ENCODE data around the gene KSR2.

Gene KSR2

DNA sequence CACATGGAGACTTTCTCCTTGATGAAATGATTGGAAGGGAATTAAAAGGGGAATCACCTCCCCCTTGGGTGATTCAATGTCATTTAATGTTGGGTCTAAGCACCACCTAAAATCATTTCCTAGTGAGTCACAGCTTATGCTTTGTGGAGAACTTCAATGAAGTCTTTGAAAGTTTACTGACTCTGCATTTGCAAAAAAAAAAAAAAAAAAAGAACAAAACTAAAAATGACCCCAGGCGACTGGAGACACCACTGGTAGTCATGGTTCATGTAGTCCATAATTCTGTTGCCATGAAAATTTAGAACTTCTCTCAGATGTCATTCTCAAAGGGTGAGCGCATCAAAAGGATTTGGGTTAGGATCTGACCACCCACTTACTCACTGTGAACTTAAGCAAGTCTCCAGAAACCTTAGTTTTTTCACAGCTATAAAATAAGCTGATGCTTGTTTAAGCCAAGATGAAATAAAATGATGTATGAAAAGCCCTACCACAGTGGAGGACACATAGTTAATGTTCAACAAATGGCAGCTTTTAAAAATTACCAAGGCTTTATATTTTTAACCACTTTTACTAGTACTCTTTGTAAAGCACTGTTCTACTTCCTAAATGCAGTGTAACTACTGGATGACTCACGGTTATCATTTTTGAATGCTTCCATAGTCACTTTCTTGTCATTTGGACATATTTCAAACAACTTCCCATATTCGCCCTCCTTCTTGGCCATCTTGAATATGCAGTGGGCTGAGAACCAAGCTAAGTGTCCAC is 18.1 kb upstream of the KSR2 start:
- no peaks in the 10 kb centered on the region for H3K36me3 ChIP-seq (ENCODE audit: control insufficient read depth in 1 of 2, insufficient read depth in 2 of 2, low read length in 2 of 2)
- no peaks in the 10 kb centered on the region for H3K27me3 ChIP-seq (ENCODE audit: insufficient read depth, low read length)
- DNase-seq, result no peak
- no peak overlapping the region for H2AK5ac ChIP-seq (ENCODE audit: low read length)
- H3K23ac ChIP-seq (ENCODE audit: low read length), result no peak overlapping the region
- no peak overlapping the region for H3K18ac ChIP-seq (ENCODE audit: low read length)
- no peak overlapping the region for H3K14ac ChIP-seq (ENCODE audit: low read length)
- H3K79me2 ChIP-seq (ENCODE audit: control insufficient read depth, insufficient read depth, low read length, poor library complexity), result no peaks in the 10 kb centered on the region
- no peak overlapping the region for H3K4me3 ChIP-seq (ENCODE audit: low read depth, low read length)
- no peak overlapping the region for H4K8ac ChIP-seq (ENCODE audit: low read depth, low read length)
- no peaks in the 10 kb centered on the region for H3K4me1 ChIP-seq (ENCODE audit: control insufficient read depth in 1 of 2, insufficient read depth in 2 of 2, low read length in 2 of 2)
- H4K12ac ChIP-seq (ENCODE audit: low read depth, low read length), result no peak overlapping the region
- H3K27ac ChIP-seq (ENCODE audit: low read depth, low read length), result no peak overlapping the region
- no peak overlapping the region for H3K9ac ChIP-seq (ENCODE audit: low read length)
- H3K79me1 ChIP-seq (ENCODE audit: low read length), result no peaks in the 10 kb centered on the region
- H4K91ac ChIP-seq (ENCODE audit: low read depth, low read length), result no peak overlapping the region
- H2AFZ ChIP-seq (ENCODE audit: insufficient read depth, low read length, poor library complexity), result no peak overlapping the region
- no peak overlapping the region for H3K4ac ChIP-seq (ENCODE audit: low read depth, low read length)
- no peak overlapping the region for H2BK120ac ChIP-seq (ENCODE audit: insufficient read depth, low read length, poor library complexity)
- H3K9me3 ChIP-seq (ENCODE audit: insufficient read depth, low read depth, low read length), result no peaks in the 10 kb centered on the region
- H2BK5ac ChIP-seq (ENCODE audit: low read depth, low read length, poor library complexity), result no peak overlapping the region
- no peak overlapping the region for H3K4me2 ChIP-seq (ENCODE audit: low read length)
- WGBS (ENCODE audit: extremely low coverage, insufficient coverage, insufficient read length), result no CpG with 5 or more reads among the region's 4 CpGs
- no peak overlapping the region for H2BK12ac ChIP-seq (ENCODE audit: low read length)

DNA sequence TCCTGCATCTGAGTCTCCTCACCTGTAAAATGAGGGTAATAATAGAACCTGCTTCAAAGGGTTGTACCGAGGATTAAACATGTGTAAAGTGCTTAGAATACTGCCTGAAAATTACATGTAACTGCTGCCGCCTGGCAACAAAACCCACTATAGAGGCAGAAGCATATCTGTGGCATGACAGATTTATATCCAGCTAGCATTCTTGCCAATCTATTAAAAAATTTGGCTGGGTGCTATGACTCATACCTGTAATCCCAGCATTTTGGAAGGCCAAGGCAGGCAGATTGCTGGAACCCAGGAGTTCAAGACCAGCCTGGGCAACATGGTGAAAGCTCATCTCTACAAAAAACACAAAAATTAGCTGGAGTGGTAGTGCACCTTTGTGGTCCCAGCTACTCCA is 16.4 kb upstream of the KSR2 start:
- no CpG with 5 or more reads among the region's 2 CpGs for WGBS (ENCODE audit: extremely low coverage, insufficient coverage, insufficient read length)
- Histone ChIP-seq H3K4ac (ENCODE audit: low read depth, low read length) (no peak overlapping the region), H3K4me1 (ENCODE audit: control insufficient read depth in 1 of 2, insufficient read depth in 2 of 2, low read length in 2 of 2) (no peaks in the 10 kb centered on the region), H3K27me3 (ENCODE audit: insufficient read depth, low read length) (no peaks in the 10 kb centered on the region), H4K91ac (ENCODE audit: low read depth, low read length) (no peak overlapping the region), H3K79me1 (ENCODE audit: low read length) (no peaks in the 10 kb centered on the region), H3K23ac (ENCODE audit: low read length) (no peak overlapping the region), H4K12ac (ENCODE audit: low read depth, low read length) (no peak overlapping the region), H3K9ac (ENCODE audit: low read length) (no peak overlapping the region), H2BK120ac (ENCODE audit: insufficient read depth, low read length, poor library complexity) (no peak overlapping the region), H2AFZ (ENCODE audit: insufficient read depth, low read length, poor library complexity) (no peak overlapping the region), H3K4me3 (ENCODE audit: low read depth, low read length) (no peak overlapping the region), H3K4me2 (ENCODE audit: low read length) (no peak overlapping the region), H3K36me3 (ENCODE audit: control insufficient read depth in 1 of 2, insufficient read depth in 2 of 2, low read length in 2 of 2) (no peaks in the 10 kb centered on the region), H3K14ac (ENCODE audit: low read length) (no peak overlapping the region), H4K8ac (ENCODE audit: low read depth, low read length) (no peak overlapping the region), H2BK5ac (ENCODE audit: low read depth, low read length, poor library complexity) (no peak overlapping the region), H3K27ac (ENCODE audit: low read depth, low read length) (no peak overlapping the region), H3K9me3 (ENCODE audit: insufficient read depth, low read depth, low read length) (no peaks in the 10 kb centered on the region), H2AK5ac (ENCODE audit: low read length) (no peak overlapping the region), H2BK12ac (ENCODE audit: low read length) (no peak overlapping the region), H3K79me2 (ENCODE audit: control insufficient read depth, insufficient read depth, low read length, poor library complexity) (no peaks in the 10 kb centered on the region), H3K18ac (ENCODE audit: low read length) (no peak overlapping the region)
- DNase-seq, result no peak

DNA sequence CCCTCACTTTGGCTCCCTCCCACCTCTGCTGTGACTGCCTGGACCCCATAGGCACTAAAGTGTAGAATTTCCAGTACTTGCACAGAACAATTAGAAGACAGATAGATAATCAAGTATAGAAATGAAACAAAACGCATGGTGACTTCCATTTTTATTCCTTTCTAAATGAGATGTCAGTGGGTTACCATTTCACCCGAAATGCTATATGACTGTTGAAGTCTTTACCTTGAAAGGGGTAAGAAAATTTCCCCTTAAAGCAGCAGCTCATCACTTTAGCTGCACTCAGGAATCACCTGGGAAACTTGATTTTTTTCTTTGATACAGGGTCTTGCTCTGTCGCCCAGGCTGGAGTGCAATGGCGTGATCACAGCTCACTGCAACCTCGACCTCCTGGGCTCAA is 12.5 kb upstream of the KSR2 start:
- no peak overlapping the region for H3K9ac ChIP-seq (ENCODE audit: low read length)
- no peak overlapping the region for H2AK5ac ChIP-seq (ENCODE audit: low read length)
- H3K14ac ChIP-seq (ENCODE audit: low read length), result no peak overlapping the region
- no peak overlapping the region for H3K18ac ChIP-seq (ENCODE audit: low read length)
- no CpG with 5 or more reads among the region's 5 CpGs for WGBS (ENCODE audit: extremely low coverage, insufficient coverage, insufficient read length)
- no peak overlapping the region for H4K91ac ChIP-seq (ENCODE audit: low read depth, low read length)
- no peak overlapping the region for H3K4me3 ChIP-seq (ENCODE audit: low read depth, low read length)
- no peak overlapping the region for H3K23ac ChIP-seq (ENCODE audit: low read length)
- no peaks in the 10 kb centered on the region for H3K79me1 ChIP-seq (ENCODE audit: low read length)
- H4K12ac ChIP-seq (ENCODE audit: low read depth, low read length), result no peak overlapping the region
- no peak overlapping the region for H3K4ac ChIP-seq (ENCODE audit: low read depth, low read length)
- H2AFZ ChIP-seq (ENCODE audit: insufficient read depth, low read length, poor library complexity), result no peak overlapping the region
- no peak for DNase-seq
- H3K36me3 ChIP-seq (ENCODE audit: control insufficient read depth in 1 of 2, insufficient read depth in 2 of 2, low read length in 2 of 2), result no peaks in the 10 kb centered on the region
- no peak overlapping the region for H2BK5ac ChIP-seq (ENCODE audit: low read depth, low read length, poor library complexity)
- H2BK12ac ChIP-seq (ENCODE audit: low read length), result no peak overlapping the region
- no peak overlapping the region for H3K27ac ChIP-seq (ENCODE audit: low read depth, low read length)
- H2BK120ac ChIP-seq (ENCODE audit: insufficient read depth, low read length, poor library complexity), result no peak overlapping the region
- peaks cover 2% of the 10 kb centered on the region for H3K9me3 ChIP-seq (ENCODE audit: insufficient read depth, low read depth, low read length)
- no peak overlapping the region for H3K4me2 ChIP-seq (ENCODE audit: low read length)
- no peak overlapping the region for H4K8ac ChIP-seq (ENCODE audit: low read depth, low read length)
- H3K4me1 ChIP-seq (ENCODE audit: control insufficient read depth in 1 of 2, insufficient read depth in 2 of 2, low read length in 2 of 2), result no peaks in the 10 kb centered on the region
- H3K79me2 ChIP-seq (ENCODE audit: control insufficient read depth, insufficient read depth, low read length, poor library complexity), result no peaks in the 10 kb centered on the region
- no peaks in the 10 kb centered on the region for H3K27me3 ChIP-seq (ENCODE audit: insufficient read depth, low read length)

DNA sequence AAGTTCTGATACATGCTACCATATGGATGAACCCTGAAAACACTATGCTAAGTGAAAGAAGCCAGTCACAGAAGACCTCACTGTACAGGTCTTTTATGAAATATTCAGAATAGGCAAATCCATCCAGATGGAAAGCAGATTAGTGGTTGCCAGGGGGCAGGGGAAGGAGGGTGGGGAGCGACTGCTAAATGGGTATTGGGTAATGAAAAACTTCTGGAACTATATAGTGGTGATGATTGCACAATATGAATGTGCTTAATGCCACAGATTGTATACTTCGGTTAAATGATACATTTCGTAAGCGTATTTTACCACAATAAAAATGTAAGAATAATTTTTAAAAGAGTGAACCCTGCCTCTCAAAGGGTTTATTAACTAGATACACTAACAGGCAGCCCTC is 11.8 kb upstream of the KSR2 start:
- Histone ChIP-seq H3K23ac (ENCODE audit: low read length) (no peak overlapping the region), H4K8ac (ENCODE audit: low read depth, low read length) (no peak overlapping the region)
- WGBS (ENCODE audit: extremely low coverage, insufficient coverage, insufficient read length), result no CpG with 5 or more reads among the region's 4 CpGs

More for the DNA sequence above, 11.8 kb upstream of the KSR2 start:
- no peaks in the 10 kb centered on the region for H3K79me2 ChIP-seq (ENCODE audit: control insufficient read depth, insufficient read depth, low read length, poor library complexity)
- no peak overlapping the region for H2BK120ac ChIP-seq (ENCODE audit: insufficient read depth, low read length, poor library complexity)
- no peaks in the 10 kb centered on the region for H3K79me1 ChIP-seq (ENCODE audit: low read length)
- H2BK12ac ChIP-seq (ENCODE audit: low read length), result no peak overlapping the region
- H4K12ac ChIP-seq (ENCODE audit: low read depth, low read length), result no peak overlapping the region
- H3K9me3 ChIP-seq (ENCODE audit: insufficient read depth, low read depth, low read length), result peaks cover 2% of the 10 kb centered on the region
- no peak overlapping the region for H3K27ac ChIP-seq (ENCODE audit: low read depth, low read length)
- no peak overlapping the region for H2BK5ac ChIP-seq (ENCODE audit: low read depth, low read length, poor library complexity)
- H3K4me2 ChIP-seq (ENCODE audit: low read length), result no peak overlapping the region
- H2AFZ ChIP-seq (ENCODE audit: insufficient read depth, low read length, poor library complexity), result no peak overlapping the region
- no peaks in the 10 kb centered on the region for H3K27me3 ChIP-seq (ENCODE audit: insufficient read depth, low read length)
- no peak overlapping the region for H3K4ac ChIP-seq (ENCODE audit: low read depth, low read length)
- H3K9ac ChIP-seq (ENCODE audit: low read length), result no peak overlapping the region
- no peak overlapping the region for H4K91ac ChIP-seq (ENCODE audit: low read depth, low read length)
- H3K4me3 ChIP-seq (ENCODE audit: low read depth, low read length), result no peak overlapping the region
- no peaks in the 10 kb centered on the region for H3K4me1 ChIP-seq (ENCODE audit: control insufficient read depth in 1 of 2, insufficient read depth in 2 of 2, low read length in 2 of 2)
- H3K14ac ChIP-seq (ENCODE audit: low read length), result no peak overlapping the region
- H2AK5ac ChIP-seq (ENCODE audit: low read length), result no peak overlapping the region
- no peak overlapping the region for H3K18ac ChIP-seq (ENCODE audit: low read length)
- no peaks in the 10 kb centered on the region for H3K36me3 ChIP-seq (ENCODE audit: control insufficient read depth in 1 of 2, insufficient read depth in 2 of 2, low read length in 2 of 2)
- no peak for DNase-seq
